OCI-LY1 (cell line): ENCODE results near the gene CCDC27.

Experiments
- H2AFZ ChIP-seq: fragments of 200-600 bp; sonication (generic), shearing (Covaris generic); 2 replicates; pipeline ENCODE4 v1.6.0; 2014; ENCODE audit warnings: antibody characterized with exemption, mild to moderate bottlenecking, low read length
- H3F3A ChIP-seq: fragments of 200-600 bp; sonication (generic), shearing (Covaris generic); 2 replicates; pipeline ENCODE4 v1.6.0; 2014; ENCODE audit warnings: mild to moderate bottlenecking, antibody characterized with exemption, low read length, moderate library complexity; ENCODE audit not compliant: insufficient read depth
- H3K27ac ChIP-seq: fragments of 200-600 bp; sonication (generic); 2 replicates; pipeline ENCODE4 v1.5.1; 2014; ENCODE audit warnings: low read length, mixed run types, mild to moderate bottlenecking, low read depth; ENCODE audit not compliant: poor library complexity, severe bottlenecking
- H3K27me3 ChIP-seq: fragments of 200-600 bp; sonication (generic); 2 replicates; pipeline ENCODE4 v1.6.0; 2014; ENCODE audit warnings: antibody characterized with exemption, mild to moderate bottlenecking, low read length, moderate library complexity; ENCODE audit not compliant: insufficient read depth
- H3K36me3 ChIP-seq: fragments of 200-600 bp; sonication (generic); 2 replicates; pipeline ENCODE4 v1.6.1; 2014; ENCODE audit warnings: mild to moderate bottlenecking, antibody characterized with exemption, low read length, moderate library complexity, mixed read lengths; ENCODE audit not compliant: insufficient read depth
- H3K4me1 ChIP-seq: fragments of 200-600 bp; sonication (generic); 2 replicates; pipeline ENCODE4 v1.5.1; 2014; ENCODE audit warnings: mild to moderate bottlenecking, low read length, moderate library complexity; ENCODE audit not compliant: insufficient read depth, severe bottlenecking
- H3K4me2 ChIP-seq: fragments of 200-600 bp; sonication (generic), shearing (Covaris generic); 2 replicates; pipeline ENCODE4 v1.6.1; 2014; ENCODE audit warnings: low read length
- H3K4me3 ChIP-seq: fragments of 200-600 bp; sonication (generic); 2 replicates; pipeline ENCODE4 v1.5.1; 2014; ENCODE audit warnings: low read length, low read depth, mild to moderate bottlenecking, mixed read lengths; ENCODE audit not compliant: poor library complexity, severe bottlenecking
- H3K79me2 ChIP-seq: fragments of 200-600 bp; shearing (Covaris generic); 2 replicates; pipeline ENCODE4 v1.6.1; 2016; ENCODE audit warnings: mixed run types, low read length, mixed read lengths; ENCODE audit not compliant: insufficient read depth
- H3K9ac ChIP-seq: fragments of 200-600 bp; sonication (generic), shearing (Covaris generic); 2 replicates; pipeline ENCODE4 v1.6.1; 2014; ENCODE audit warnings: mild to moderate bottlenecking, low read length, mixed read lengths
- H3K9me2 ChIP-seq: fragments of 200-600 bp; sonication (generic), shearing (Covaris generic); 2 replicates; pipeline ENCODE4 v1.6.1; 2014; ENCODE audit warnings: low read depth, mild to moderate bottlenecking, low read length, mixed read lengths
- H3K9me3 ChIP-seq: fragments of 200-600 bp; shearing (Covaris generic); 2 replicates; pipeline ENCODE4 v1.6.1; 2014; ENCODE audit warnings: low read length, mixed read lengths
- H4K20me1 ChIP-seq: fragments of 200-600 bp; sonication (generic), shearing (Covaris generic); 2 replicates; pipeline ENCODE4 v1.6.0; 2016; ENCODE audit warnings: mild to moderate bottlenecking, low read length; ENCODE audit not compliant: insufficient read depth
- EZH2 ChIP-seq: fragments of 200-600 bp; sonication (generic), shearing (Covaris generic); IDR thresholded peaks from 2 replicates; pipeline ENCODE4 v1.8.0; 2017; ENCODE audit warnings: borderline replicate concordance, mixed run types, mild to moderate bottlenecking, antibody characterized with exemption, low read length, moderate library complexity, mixed read lengths
- TF ChIP-seq, protein P1 (sequence below): fragments of 200-600 bp; sonication (generic), shearing (Covaris generic); IDR thresholded peaks from 2 replicates; pipeline ENCODE4 v1.5.1; 2017; ENCODE audit warnings: mild to moderate bottlenecking, antibody characterized with exemption, low read length, moderate library complexity, mixed read lengths

The CCDC27 gene

DNA sequence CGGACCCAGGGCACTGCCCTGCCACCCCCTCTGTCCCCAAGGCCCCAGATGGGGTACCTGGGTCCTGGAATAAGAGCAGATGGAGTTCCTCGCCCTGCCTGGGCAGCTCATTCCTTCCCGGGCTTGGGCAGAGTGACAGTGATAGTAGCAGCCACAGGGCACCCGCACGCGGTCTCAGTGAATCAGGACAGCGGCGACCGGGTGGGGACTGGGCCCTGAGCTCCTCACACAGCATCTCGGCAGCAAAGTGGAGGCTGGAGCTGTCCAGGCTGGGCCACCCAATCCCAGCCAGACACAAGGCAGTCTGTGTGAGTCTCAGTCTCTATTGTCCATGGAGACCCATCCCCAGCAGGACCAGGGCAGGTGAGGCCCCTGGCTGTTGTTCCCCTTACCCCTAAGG lies 37.4 kb upstream of the CCDC27 start:
- TF ChIP-seq, protein P1, sequence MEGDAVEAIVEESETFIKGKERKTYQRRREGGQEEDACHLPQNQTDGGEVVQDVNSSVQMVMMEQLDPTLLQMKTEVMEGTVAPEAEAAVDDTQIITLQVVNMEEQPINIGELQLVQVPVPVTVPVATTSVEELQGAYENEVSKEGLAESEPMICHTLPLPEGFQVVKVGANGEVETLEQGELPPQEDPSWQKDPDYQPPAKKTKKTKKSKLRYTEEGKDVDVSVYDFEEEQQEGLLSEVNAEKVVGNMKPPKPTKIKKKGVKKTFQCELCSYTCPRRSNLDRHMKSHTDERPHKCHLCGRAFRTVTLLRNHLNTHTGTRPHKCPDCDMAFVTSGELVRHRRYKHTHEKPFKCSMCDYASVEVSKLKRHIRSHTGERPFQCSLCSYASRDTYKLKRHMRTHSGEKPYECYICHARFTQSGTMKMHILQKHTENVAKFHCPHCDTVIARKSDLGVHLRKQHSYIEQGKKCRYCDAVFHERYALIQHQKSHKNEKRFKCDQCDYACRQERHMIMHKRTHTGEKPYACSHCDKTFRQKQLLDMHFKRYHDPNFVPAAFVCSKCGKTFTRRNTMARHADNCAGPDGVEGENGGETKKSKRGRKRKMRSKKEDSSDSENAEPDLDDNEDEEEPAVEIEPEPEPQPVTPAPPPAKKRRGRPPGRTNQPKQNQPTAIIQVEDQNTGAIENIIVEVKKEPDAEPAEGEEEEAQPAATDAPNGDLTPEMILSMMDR, result no peak
- no peak for TF ChIP-seq EZH2
- Histone ChIP-seq H3K36me3 (no peaks in the 10 kb centered on the region), H3K27me3 (no peaks in the 10 kb centered on the region; the same call in 1 of the 2 replicates), H3K27ac (no peak overlapping the region), H3F3A (no peaks in the 10 kb centered on the region), H3K9me3 (no peaks in the 10 kb centered on the region), H3K4me2 (no peak overlapping the region), H3K4me3 (no peak overlapping the region), H4K20me1 (no peaks in the 10 kb centered on the region), H2AFZ (no peak overlapping the region), H3K4me1 (no peaks in the 10 kb centered on the region), H3K9ac (no peak overlapping the region), H3K79me2 (no peaks in the 10 kb centered on the region), H3K9me2 (no peaks in the 10 kb centered on the region)

DNA sequence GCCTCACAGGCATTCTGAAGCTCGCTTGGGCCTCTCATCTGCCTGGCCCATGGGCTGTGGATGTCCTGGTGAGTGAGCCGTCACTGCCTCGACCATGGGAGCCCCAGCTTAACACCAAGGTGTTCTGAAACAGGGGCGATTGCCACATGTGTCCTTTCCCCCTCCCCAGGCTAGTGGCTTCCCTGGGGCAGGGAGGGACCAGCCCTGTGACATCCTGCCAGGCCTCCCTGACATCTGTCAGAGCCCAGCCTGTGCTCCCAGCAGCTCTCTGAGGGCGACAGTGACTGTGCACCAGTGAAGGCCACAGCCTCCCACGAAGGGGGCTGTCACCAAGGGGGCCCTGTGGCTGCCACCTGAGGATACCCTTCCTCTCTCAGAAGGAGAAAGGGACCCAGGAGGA lies 35.9 kb upstream of the CCDC27 start:
- no peaks in the 10 kb centered on the region for H3K4me1 ChIP-seq
- no peaks in the 10 kb centered on the region for H3K9me2 ChIP-seq
- no peaks in the 10 kb centered on the region for H3K36me3 ChIP-seq
- no peak overlapping the region for H3K4me3 ChIP-seq
- H3K4me2 ChIP-seq, result no peak overlapping the region
- no peaks in the 10 kb centered on the region for H3F3A ChIP-seq
- no peak for TF ChIP-seq EZH2
- TF ChIP-seq, protein P1, result no peak
- no peak overlapping the region for H3K9ac ChIP-seq
- H2AFZ ChIP-seq, result no peak overlapping the region
- H4K20me1 ChIP-seq, result no peaks in the 10 kb centered on the region
- no peaks in the 10 kb centered on the region for H3K9me3 ChIP-seq
- no peaks in the 10 kb centered on the region for H3K79me2 ChIP-seq
- no peaks in the 10 kb centered on the region; the same call in 1 of the 2 replicates for H3K27me3 ChIP-seq
- H3K27ac ChIP-seq, result no peak overlapping the region

DNA sequence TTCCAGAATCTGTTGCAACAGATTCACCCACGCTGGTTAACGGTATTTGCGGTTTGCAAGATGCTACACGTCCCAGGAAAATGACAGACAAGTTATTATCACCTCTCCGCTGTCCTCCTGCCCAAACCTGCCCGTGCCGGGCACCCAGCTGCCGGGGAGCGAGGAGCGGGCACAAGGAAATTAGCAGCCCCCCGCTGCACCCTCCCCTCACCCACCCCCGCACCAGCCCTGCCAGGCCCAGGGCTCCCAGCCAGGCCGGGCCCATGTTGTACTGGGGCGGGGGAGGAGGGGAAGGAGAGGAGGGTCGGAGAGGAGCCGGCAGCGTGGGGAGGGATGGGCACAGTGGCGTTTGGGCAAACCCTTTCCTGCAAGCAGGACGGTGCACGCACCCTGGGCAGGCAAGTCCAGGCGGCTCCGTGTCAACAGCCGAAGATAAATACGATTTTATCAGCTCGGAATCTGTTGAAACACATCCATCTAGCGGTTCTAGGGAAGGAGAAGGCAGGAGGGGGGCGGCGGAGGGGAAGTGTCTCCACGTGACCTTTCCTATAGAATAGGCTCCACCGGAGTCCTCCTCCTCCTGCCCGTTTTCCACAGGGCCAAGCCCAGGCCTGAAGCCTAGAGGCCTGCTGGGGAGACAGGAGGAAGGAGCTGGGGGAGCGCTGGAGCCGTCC lies 35.1 kb upstream of the CCDC27 start:
- TF ChIP-seq, protein P1, result no peak
- TF ChIP-seq EZH2, result no peak
- Histone ChIP-seq H2AFZ (no peak overlapping the region), H3K9me2 (no peaks in the 10 kb centered on the region), H3K4me1 (no peaks in the 10 kb centered on the region), H3K79me2 (no peaks in the 10 kb centered on the region), H3K36me3 (no peaks in the 10 kb centered on the region), H3K27ac (no peak overlapping the region), H3K9me3 (no peaks in the 10 kb centered on the region), H3K4me3 (no peak overlapping the region), H4K20me1 (no peaks in the 10 kb centered on the region), H3K4me2 (no peak overlapping the region), H3K9ac (no peak overlapping the region), H3K27me3 (no peaks in the 10 kb centered on the region; the same call in 1 of the 2 replicates), H3F3A (no peaks in the 10 kb centered on the region)
